HG03521 (cell line): ENCODE results near the gene ADPRHL1.

Experiments used
- ATAC-seq: cut with Tn5 transposase; IDR thresholded peaks from one replicate; pipeline ENCODE4 v1.9.1; 2021; ENCODE audit warnings: mild to moderate bottlenecking, moderate library complexity; ENCODE audit not compliant: unreplicated experiment

ADPRHL1 gene

GRCh38 chr13:113417836-113418721, 35.2 kb downstream of the ADPRHL1 start:
- ATAC-seq: no peak

GRCh38 chr13:113417008-113417751, 36.1 kb downstream of the ADPRHL1 start:
- no peak for ATAC-seq

- no peak for ATAC-seq
Measured at GRCh38 chr13:113415825-113416224, 37.5 kb downstream of the ADPRHL1 start.

- no peak for ATAC-seq
Measured at GRCh38 chr13:113415032-113415431, 38.3 kb downstream of the ADPRHL1 start.

GRCh38 chr13:113414335-113414734, 39.0 kb downstream of the ADPRHL1 start:
- ATAC-seq: no peak

GRCh38 chr13:113413898-113414282, 39.4 kb downstream of the ADPRHL1 start:
- no peak for ATAC-seq

GRCh38 chr13:113413178-113413897, 40.0 kb downstream of the ADPRHL1 start:
- ATAC-seq: no peak

- no peak for ATAC-seq
Measured at GRCh38 chr13:113412440-113412839, 40.8 kb downstream of the ADPRHL1 start.

- no peak for ATAC-seq
Measured at GRCh38 chr13:113411216-113412023, 41.9 kb downstream of the ADPRHL1 start.

- no peak for ATAC-seq
Measured at GRCh38 chr13:113410472-113411201, 42.7 kb downstream of the ADPRHL1 start.

- ATAC-seq: no peak
Measured at GRCh38 chr13:113408562-113408961, 44.7 kb downstream of the ADPRHL1 start.

GRCh38 chr13:113407531-113408393, 45.5 kb downstream of the ADPRHL1 start:
- no peak for ATAC-seq

GRCh38 chr13:113407103-113407530, 46.2 kb downstream of the ADPRHL1 start:
- ATAC-seq: no peak

- ATAC-seq: no peak
Measured at GRCh38 chr13:113406321-113407102, 46.8 kb downstream of the ADPRHL1 start.

- no peak for ATAC-seq
Measured at GRCh38 chr13:113405481-113406300, 47.6 kb downstream of the ADPRHL1 start.

- ATAC-seq: no peak
Measured at GRCh38 chr13:113404723-113405471, 48.4 kb downstream of the ADPRHL1 start.

GRCh38 chr13:113404366-113404722, 48.9 kb downstream of the ADPRHL1 start:
- no peak for ATAC-seq
